Skeletal muscle tissue (tissue), 4 donors: Measurements from ENCODE around the gene TSC1. TPM values are rescaled to one million over a fixed set of nuclear protein-coding genes. Genes with fewer than 3 reads are reported as not detected.

Experiments used
- H3K27ac ChIP-seq: one replicate; pipeline ENCODE4 v1.7.0; 2013; ENCODE audit warnings: mild to moderate bottlenecking, low read depth, low read length, inconsistent platforms
- H3K27me3 ChIP-seq, 3 donors: one replicate each; pipeline ENCODE4 v1.7.0; 2013; ENCODE audit warnings: low read length in 3 of 3; ENCODE audit not compliant: control insufficient read depth in 3 of 3, insufficient read depth in 3 of 3
- H3K36me3 ChIP-seq, 3 donors: one replicate each; pipeline ENCODE4 v1.7.0; 2013; ENCODE audit warnings: low read length in 3 of 3; ENCODE audit not compliant: control insufficient read depth in 3 of 3, insufficient read depth in 3 of 3
- H3K4me1 ChIP-seq, 3 donors: one replicate each; pipeline ENCODE4 v1.7.0; 2013; ENCODE audit warnings: low read length in 3 of 3, mild to moderate bottlenecking in 3 of 3; ENCODE audit not compliant: control insufficient read depth in 3 of 3, insufficient read depth in 3 of 3
- H3K4me3 ChIP-seq, 3 donors: one replicate each; pipeline ENCODE4 v1.7.0; 2013; ENCODE audit warnings: low read length in 3 of 3
- H3K9ac ChIP-seq, 3 donors: one replicate each; pipeline ENCODE4 v1.7.0; 2013; ENCODE audit warnings: low read length in 3 of 3, mild to moderate bottlenecking in 3 of 3, moderate library complexity in 2 of 3, low read depth in 1 of 3
- H3K9me3 ChIP-seq, 3 donors: one replicate each; pipeline ENCODE4 v1.7.0; 2013; ENCODE audit warnings: low read length in 3 of 3; ENCODE audit not compliant: control insufficient read depth in 3 of 3
- total RNA-seq: library from RNA; depleted of rRNA; stranded (reverse); fragments of >200 nt; gene quantifications from one replicate; pipeline ENCODE4 v1.2.3, GENCODE V29; 2014
- donor health status: Osteomylitis.

Gene TSC1
- total RNA-seq, 1 donor from 2014 or later = 23.0 TPM

- Histone ChIP-seq H3K9ac (no peak overlapping the region), H3K9me3 (no peaks in the 10 kb centered on the region), H3K36me3 (peaks cover 38 to 65% (median 51%) of the 10 kb centered on the region in 3 donors)
Observed at GRCh38 chr9:132914924-132915323, 29.5 kb downstream of the TSC1 start.

GRCh38 chr9:132912131-132912530 lies 32.3 kb downstream of the TSC1 start:
- Histone ChIP-seq H3K4me3 (no peak overlapping the region), H3K9me3 (no peaks in the 10 kb centered on the region), H3K9ac (no peak overlapping the region), H3K27me3 (no peaks in the 10 kb centered on the region), H3K36me3 (peaks cover 32 to 53% (median 48%) of the 10 kb centered on the region in 3 donors), H3K27ac (no peak overlapping the region), H3K4me1 (no peaks in the 10 kb centered on the region)

More at GRCh38 chr9:132914924-132915323, 29.5 kb downstream of the TSC1 start:
- Histone ChIP-seq H3K4me1 (no peaks in the 10 kb centered on the region), H3K27me3 (no peaks in the 10 kb centered on the region), H3K4me3 (no peak overlapping the region), H3K27ac (no peak overlapping the region)

GRCh38 chr9:132910376-132910775 lies 34.0 kb downstream of the TSC1 start:
- Histone ChIP-seq H3K27me3 (no peaks in the 10 kb centered on the region), H3K9ac (no peak overlapping the region), H3K4me3 (no peak overlapping the region), H3K4me1 (no peaks in the 10 kb centered on the region), H3K36me3 (peaks cover 37 to 56% (median 49%) of the 10 kb centered on the region in 3 donors), H3K9me3 (no peaks in the 10 kb centered on the region), H3K27ac (no peak overlapping the region)

GRCh38 chr9:132909311-132909710 lies 35.1 kb downstream of the TSC1 start:
- Histone ChIP-seq H3K27me3 (no peaks in the 10 kb centered on the region), H3K4me1 (no peaks in the 10 kb centered on the region), H3K4me3 (no peak overlapping the region), H3K36me3 (peaks cover 35 to 61% (median 46%) of the 10 kb centered on the region in 3 donors), H3K9ac (no peak overlapping the region), H3K27ac (no peak overlapping the region), H3K9me3 (no peaks in the 10 kb centered on the region)

GRCh38 chr9:132908635-132909034 lies 35.8 kb downstream of the TSC1 start:
- H3K27me3 ChIP-seq = no peaks in the 10 kb centered on the region
- H3K36me3 ChIP-seq = peaks cover 42 to 67% (median 52%) of the 10 kb centered on the region in 3 donors
- H3K27ac ChIP-seq = no peak overlapping the region
- no peak overlapping the region for H3K4me3 ChIP-seq
- H3K9me3 ChIP-seq = no peaks in the 10 kb centered on the region
- H3K9ac ChIP-seq = no peak overlapping the region
- no peaks in the 10 kb centered on the region for H3K4me1 ChIP-seq

GRCh38 chr9:132905726-132906125 lies 38.7 kb downstream of the TSC1 start:
- Histone ChIP-seq H3K27me3 (no peaks in the 10 kb centered on the region), H3K9me3 (no peaks in the 10 kb centered on the region), H3K36me3 (peaks cover 41 to 71% (median 53%) of the 10 kb centered on the region in 3 donors), H3K4me3 (no peak overlapping the region), H3K27ac (no peak overlapping the region), H3K4me1 (peaks cover 0 to 7% (median 5%) of the 10 kb centered on the region in 3 donors), H3K9ac (no peak overlapping the region)

- H3K27me3 ChIP-seq = no peaks in the 10 kb centered on the region
- no peak overlapping the region for H3K9ac ChIP-seq
- H3K27ac ChIP-seq = no peak overlapping the region
- H3K4me1 ChIP-seq = peaks cover 0 to 7% (median 5%) of the 10 kb centered on the region in 3 donors
- H3K4me3 ChIP-seq = no peak overlapping the region
- H3K9me3 ChIP-seq = no peaks in the 10 kb centered on the region
- peaks cover 48 to 70% (median 55%) of the 10 kb centered on the region in 3 donors for H3K36me3 ChIP-seq
Observed at GRCh38 chr9:132903574-132904492, 40.6 kb downstream of the TSC1 start.

GRCh38 chr9:132901858-132902831 lies 42.3 kb downstream of the TSC1 start:
- Histone ChIP-seq H3K27me3 (no peaks in the 10 kb centered on the region), H3K9me3 (no peaks in the 10 kb centered on the region), H3K9ac (no peak overlapping the region), H3K27ac (no peak overlapping the region), H3K4me1 (peaks cover 0 to 7% (median 5%) of the 10 kb centered on the region in 3 donors), H3K4me3 (no peak overlapping the region), H3K36me3 (peaks cover 59 to 78% (median 67%) of the 10 kb centered on the region in 3 donors)

DNA sequence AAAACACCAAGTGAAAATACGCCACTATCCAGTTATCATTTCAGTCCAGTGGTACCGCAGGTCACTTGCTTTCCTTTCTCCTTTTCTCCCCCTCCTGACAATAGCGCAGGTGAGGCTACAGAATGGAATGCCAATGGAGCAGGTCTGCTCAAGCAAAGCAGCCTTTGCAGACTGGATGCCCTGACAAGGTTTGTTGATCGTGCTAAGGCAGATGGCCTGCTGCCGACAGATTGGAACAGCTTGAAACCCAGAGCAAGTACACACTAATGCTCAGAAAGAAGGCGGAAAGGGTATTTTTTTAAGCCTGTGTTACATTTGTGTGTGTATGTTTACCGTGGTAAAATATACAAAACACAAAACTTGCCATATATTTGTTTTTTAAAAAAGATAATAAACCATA lies 46.4 kb downstream of the TSC1 start:
- Histone ChIP-seq H3K4me3 (no peak overlapping the region), H3K4me1 (peaks cover 0 to 7% (median 5%) of the 10 kb centered on the region in 3 donors), H3K27ac (no peak overlapping the region), H3K9ac (no peak overlapping the region), H3K36me3 (peaks cover 62 to 79% (median 76%) of the 10 kb centered on the region in 3 donors), H3K27me3 (no peaks in the 10 kb centered on the region), H3K9me3 (no peaks in the 10 kb centered on the region)
